ENCODE measurements around the gene EEFSEC.

Gene EEFSEC

DNA sequence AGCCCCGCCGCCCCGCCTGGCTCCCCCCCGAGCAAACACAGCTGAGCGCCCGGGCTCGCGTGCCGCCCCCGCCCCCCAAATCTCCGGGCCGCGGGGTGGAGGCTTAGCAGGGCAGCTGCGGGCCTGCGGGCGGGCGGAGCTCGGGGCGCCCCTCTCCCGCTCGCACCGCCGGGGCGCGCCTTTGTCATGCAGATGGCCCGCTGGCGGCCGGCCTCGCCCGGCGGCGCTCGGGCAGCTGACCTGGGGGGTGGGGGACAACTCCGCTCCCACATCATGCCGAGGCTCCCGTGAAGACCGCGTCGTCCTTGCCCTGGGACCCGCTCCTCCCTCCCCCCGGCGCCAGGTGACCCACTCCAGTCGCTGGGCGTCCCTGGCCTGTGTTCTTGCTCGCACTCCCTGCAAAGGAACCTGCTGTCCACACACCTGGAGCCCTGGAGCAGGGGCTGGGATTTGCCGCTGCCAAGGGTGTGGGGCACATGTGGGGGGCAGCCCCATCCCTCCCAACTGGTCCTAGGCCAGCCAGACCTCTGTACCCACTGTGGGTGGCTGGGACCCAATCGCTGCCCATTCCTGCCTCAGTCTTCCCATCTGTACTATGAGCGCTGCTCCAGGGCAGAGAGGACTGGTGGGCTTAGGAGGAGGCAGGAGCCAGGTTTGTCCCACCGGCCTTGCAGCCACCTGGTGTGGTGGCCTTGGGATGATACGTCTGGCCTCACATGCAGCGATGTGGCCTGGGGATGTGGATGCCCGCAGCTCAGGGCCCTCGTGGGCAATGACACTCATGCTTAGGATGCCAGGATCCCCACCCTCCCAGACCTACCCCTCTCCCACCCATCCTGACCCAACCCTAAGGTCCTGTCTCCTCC lies 279.9 kb downstream of the EEFSEC start:
- DNase-seq: no peak

DNA sequence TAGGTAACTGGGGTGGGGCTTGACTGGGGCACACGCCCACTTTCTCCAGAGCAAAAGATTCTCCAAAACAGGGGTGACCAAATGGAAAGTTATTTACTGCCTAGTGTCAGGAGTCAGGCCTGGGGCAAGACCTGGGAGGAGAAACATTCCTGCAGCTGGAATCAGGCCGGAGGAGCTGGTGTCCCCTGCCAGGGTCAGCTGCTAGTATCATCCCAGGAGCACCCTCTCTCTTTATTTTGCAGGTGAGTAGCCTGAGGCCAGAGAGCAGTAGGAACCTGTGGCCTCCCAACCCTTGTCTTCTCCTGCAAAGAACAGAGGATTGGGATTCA lies 280.5 kb downstream of the EEFSEC start:
- DNase-seq: no peak

DNA sequence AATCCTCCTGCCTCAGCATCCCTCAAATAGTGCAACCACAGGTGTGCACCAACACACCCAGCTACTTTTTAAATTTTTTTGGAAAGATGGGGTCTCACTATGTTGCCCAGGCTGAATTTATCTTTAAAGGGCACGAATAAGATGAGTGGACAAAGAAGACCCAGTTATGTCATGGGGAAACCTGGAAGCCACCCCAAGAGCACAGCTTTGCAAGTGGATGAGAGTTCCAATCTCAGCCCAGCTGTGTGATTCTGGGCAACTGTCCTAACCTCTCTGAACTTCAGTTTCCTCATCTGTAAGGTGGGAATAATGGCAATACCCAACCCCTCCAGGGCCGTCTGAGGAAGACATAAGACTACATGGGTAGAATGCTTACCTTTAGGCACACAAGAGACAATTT lies 281.2 kb downstream of the EEFSEC start:
- no peak for DNase-seq

DNA sequence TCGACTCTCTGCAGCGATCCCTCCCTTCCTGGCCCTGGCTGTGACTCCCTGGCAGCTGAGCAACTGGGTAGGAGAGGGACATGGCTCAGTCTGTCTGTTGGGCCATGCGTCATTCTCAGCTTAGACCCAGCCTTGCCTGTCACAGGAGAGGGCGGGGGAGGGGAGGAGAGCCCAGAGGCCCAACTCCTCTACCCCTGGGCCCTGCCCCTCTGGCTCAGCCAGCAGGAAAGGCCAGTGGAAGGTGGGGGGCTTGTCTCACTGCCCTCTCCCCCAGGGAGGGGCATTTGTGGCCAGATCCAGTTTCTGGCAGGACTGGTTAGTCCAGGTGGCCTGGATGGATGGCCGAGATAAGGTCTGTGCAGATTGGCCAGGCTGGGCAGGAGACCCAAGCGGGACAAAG lies 281.8 kb downstream of the EEFSEC start:
- DNase-seq: no peak

DNA sequence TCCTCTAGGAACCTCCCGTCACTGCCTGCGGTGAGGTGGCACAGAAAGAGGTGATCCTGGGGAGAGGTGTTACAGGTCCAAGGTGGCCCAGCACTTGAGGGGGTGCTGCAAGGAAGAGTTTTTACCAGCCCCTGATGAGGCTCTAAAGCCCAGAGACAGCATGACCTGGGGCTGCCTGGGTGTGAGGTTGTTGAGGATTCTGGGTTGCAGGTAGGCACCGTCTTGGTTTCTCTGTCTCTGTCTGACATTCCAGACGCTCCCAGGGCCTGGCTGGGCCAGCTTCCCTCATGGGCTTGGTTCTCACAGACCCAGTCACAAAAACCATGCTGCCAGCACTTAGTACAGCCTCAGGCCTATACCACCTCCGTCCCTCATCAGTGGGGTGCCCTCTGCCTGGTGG lies 282.3 kb downstream of the EEFSEC start:
- no peak for DNase-seq

DNA sequence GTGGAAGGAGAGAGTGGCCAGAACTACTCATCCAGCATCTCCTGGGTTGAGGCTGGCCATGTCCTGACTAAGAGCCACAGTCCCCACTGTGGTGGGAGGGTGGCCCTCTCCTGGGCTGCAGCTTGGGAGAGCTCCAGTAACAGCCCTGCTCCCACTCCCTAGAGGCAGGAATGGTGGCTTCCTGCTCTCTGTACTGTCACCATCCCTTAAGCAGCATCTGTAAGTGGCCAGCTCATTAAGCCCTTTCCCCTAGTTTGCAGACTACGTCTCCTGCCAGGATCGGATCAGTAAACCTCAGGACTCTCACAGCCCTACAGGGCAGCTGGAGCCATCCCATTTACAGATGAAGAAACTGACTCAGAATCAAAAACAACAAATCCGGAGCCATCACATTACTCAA lies 282.9 kb downstream of the EEFSEC start:
- DNase-seq: no peak

DNA sequence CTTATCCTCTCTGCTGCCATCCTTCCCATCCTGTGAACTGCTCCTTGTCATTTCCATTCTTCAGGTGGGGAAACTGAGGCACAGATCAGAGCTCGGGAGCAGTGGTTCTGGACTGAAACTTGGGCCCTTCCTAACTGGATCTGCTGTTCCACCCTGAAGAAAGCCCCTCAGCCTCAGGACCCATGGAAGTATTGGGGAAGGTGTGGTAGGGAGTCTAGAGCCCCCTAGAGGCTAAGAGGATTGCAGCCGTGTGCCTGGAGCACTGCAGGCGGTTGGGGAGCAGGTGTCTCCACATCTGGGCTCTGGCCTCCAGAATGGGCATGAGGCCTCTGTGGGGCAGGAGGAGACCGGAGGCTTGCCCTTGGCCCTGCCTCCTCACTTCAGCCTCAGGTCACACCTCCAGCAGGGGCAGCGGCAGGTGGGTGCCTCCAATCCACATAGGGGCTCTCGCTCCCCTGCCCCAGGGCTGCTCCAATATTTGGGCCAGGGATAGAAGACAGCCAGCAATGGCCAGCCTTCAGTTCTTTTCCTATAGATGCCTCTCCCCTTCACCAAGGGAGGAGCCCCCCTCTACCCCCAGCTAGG lies 285.3 kb downstream of the EEFSEC start:
- DNase-seq: peak in 1 of 2 donors; percentile 7

DNA sequence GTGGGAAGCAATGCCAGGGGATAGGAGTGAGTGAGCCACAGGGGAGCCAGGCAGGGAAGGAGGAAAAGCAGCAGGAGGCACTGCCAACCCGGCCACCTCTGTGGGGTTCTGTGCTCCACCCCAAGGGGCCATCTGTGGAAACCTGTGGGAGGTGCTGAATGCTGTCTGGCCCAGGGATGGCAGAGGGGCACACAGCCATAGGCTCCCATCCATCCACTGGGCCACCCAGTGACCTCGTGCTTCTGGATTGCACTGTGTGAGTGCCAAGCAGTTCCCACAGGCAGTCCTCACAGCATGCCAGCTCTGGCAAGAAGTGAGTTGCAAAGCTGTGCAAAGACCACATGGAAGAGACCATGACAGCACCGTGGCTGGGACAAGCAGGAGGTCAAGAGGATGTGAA lies 285.9 kb downstream of the EEFSEC start:
- no peak for DNase-seq

DNA sequence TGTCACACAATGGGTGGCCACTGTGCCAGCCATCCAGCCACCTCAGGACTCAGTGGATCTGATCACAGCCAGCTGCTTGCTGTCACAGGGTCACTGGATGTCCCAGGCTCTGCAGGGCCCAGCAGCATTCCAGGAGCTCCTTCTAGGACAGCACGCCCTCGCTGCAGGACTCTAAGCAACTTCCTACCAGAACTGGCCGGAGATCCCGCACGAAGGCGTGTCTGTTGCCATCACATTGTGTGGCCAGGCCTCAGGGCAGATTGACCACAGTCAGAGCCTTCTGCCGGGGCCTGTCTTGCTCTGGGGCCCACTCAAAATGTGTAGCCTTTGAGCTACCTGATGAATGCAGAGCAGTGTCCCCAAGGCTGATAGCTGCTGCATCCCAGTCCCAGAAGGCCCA lies 288.8 kb downstream of the EEFSEC start:
- DNase-seq: no peak

DNA sequence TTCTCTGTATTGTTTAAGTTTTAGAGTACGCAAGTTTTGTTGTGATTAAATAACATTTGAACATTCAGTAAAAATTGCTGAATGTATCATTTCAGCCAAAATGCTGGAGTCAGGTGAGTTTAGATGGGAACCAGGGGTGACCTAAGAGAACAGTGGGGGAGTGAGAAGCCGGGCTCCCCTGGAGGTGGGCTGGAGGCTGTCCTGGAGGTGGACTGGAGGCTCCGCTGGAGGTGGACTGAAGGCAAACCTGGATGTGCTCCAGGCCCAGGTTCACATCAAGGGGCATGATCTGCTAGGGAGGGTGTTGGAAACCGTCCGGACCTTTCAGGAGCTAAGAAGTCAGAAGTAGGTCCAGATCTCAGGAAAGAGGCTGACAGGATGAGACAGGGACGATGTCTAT lies 289.7 kb downstream of the EEFSEC start:
- DNase-seq: no peak

DNA sequence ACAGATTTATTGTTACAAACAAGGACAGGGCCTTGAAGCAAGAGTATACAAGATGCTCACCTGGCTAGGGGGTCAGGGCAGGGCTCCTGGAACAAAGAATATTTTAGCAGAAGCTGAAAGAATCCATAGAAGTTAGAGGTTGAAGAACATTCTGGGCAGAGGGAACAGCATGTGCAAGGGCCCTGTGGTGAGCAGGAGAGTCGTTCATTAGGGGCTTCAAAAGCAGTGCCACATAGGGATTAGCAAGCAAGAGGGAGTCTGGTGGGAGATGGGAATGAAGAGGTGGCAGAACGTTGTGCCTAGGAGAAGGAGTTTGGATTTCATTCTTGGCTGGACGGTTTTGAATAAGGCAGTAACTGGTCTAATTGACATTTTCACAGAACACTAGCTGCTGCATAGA lies 290.5 kb downstream of the EEFSEC start:
- no peak for DNase-seq

DNA sequence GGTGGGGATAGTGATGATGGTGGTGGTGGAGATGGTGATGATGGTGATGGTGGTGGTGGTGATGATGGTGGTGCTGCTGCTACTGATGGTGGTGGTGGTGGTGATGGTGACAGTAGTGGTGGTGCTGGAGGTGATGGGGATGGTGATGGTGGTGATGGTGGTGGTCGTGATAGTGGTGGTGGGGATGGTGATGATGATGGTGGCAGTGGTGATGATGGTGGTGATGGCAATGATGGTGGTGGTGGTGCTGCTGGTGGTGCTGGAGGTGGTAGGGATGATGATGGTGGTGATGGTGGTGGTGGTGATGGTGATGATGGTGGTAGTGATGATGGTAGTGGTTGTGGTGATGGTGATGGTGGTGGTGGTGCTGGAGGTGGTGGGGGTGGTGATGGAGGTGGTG lies 292.1 kb downstream of the EEFSEC start:
- DNase-seq: no peak

DNA sequence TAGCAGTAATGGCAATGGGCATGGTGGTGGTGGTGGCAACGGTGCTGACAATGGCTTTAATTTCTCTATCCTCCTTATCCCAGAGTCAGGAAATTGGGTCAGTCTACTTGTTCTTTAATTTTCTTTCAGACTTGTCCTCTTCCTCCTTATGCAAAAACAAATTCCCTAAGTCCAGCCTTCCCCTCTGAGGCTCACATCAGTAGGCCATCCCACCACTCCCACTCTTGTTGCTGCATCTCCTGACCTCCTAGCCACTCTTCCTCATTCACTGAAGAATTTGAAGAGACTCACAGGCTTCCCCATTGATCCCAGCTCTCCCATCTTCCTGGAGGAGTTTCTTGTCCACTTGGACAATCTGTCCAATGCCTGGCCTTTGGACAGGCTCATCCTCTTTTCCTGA lies 293.5 kb downstream of the EEFSEC start:
- peak; percentile 38 to 72 for DNase-seq

DNA sequence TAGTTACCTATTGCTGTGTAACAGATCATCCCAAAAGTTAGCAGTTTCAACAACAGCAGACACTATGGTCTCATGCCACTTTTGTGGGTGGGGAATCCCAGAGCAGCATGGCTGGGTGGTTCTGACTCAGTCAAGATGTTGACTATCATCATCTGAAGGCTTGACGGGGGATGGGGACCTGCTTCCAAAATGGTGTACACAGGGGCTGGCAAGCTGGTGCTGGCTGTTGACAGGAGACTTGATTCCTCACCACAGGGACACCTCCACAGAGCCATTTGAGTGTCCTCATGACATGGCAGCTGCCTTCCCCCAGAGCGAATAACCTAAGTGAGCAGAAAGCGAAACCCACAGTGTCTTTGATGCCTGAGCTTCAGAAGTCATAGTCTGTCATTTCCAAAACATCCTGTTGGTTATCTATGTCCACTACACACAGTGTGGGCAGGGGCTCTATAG lies 294.3 kb downstream of the EEFSEC start:
- DNase-seq: peak; percentile 41 to 76

DNA sequence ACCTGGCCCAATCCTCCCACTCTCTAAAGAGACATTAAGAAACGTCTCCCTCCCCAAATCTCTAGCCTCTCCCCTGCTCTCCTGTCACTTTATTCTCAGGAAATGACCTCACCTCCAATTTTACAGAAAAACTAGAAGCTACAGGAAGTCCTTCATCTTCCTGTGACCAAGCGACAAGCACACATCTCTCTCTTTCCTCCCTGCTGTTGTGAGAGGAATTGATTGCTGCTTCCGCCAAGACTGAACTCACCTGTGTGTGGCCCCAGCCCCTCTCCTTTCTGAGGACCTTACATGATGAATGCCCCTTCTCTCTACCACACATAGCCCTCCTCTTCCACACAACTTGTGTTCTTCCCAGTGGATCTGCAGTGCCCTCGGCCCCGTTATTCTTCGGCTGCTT lies 295.2 kb downstream of the EEFSEC start:
- DNase-seq: no peak

DNA sequence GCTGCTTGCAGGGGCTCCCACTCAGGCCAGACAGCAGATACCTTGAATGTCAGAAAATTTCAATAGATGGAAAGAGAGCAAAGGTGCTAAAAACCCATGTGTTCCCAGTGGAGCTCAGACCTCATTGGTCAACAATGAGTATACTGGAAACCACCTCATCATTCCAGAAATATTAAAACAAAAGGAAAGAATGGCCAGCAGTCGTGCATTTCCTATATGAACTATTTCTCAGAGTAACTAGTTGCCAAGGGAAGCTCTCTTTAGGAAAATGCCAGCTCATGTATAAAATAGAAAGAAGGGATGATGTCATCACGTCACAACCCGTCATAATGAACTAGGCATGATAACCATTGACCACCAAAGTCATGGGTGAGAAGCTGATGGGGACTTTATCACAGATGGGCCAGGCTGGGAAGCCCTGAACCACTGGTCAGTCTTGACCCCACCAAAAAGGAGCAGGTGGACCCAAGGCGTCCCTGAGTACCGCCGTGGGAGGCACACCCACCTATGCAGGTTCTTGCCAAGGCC lies 295.9 kb downstream of the EEFSEC start:
- peak in 1 of 2 donors; percentile 1 for DNase-seq

DNA sequence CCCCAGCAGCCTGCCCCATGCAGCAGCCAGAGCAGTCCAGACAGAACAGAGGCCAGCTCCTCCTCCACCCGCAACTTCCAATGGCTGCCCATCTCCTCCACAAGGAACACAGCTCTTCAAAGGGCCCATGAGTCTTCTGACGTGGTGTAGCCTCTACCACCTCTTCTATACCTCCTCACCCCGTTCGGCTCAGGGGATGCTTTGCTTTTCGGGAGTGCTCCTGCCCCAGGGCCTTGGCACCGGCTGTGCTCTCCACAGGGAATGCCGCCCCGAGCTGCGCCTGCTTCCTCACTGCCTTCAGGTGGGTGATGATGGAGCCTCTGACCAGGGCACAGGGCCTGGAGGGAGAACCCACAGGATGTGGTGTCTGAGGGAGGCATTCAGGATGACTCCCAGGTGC lies 298.8 kb downstream of the EEFSEC start:
- DNase-seq: no peak

DNA sequence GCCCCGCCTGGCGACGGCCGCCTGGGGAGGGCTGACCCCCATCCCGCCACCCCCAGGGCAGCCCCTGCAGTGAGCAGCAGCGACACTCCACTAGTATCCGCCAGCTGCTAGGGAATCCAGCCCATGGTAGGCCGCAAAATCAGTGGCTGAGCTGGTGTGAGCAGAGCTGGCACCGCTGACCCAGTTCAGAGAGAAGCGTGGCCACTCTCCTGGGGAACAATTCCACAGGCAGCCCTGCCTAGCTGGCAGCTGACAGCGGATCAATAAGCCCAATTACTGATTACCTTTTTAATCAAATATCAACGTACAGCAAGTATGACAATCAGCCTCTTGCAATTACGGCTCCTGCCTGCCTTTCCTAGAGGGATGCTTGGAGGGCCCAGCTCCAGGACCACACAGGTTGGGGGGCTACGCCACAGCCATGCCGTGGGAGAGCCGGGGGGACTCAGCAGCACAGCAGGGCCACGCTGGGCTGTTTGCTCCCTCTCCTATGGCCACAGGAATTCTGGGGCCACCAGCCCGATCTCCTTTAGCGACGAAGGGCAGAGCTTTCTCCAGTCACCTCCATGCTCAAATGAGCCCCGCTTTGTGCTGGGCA lies 299.5 kb downstream of the EEFSEC start:
- no peak for DNase-seq

DNA sequence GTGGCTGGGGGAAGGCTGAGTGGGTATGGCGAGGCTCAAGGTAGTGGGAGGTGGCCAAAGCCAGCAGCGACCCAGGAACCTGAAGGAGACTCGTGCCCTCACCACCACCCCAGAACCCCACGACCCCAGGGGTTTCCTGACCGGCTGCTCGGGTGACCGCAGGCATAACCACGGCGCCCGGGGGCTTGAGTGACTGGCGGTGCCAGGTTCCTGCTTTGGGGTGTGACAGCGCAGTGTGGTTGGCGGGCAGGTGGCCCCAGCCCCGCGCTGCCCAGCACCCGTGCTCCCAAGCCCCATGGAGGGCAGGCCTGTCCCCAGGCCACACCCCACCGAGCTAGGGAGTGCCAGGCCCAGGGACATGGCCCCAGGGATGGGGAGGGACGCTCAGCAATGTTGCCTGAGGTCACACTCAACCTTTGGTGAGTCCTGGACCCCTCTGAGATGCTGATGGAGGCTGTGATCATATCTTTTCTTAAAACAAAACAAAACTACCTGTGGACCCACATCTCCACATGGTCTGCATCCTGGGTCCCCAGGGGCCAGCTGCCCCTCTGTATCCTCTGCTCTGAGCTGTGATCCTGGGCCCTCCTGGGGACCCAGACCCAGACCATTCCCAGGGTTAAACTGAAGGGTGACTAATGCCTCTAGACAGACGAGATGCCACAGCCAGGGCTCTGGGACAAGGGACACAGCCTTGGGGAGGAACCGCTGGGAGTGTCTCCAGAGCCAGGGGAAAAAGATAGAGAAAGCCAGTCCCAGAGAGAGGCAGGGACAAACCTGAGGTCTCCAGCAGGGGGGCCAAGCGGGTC lies 300.4 kb downstream of the EEFSEC start:
- no peak for DNase-seq

DNA sequence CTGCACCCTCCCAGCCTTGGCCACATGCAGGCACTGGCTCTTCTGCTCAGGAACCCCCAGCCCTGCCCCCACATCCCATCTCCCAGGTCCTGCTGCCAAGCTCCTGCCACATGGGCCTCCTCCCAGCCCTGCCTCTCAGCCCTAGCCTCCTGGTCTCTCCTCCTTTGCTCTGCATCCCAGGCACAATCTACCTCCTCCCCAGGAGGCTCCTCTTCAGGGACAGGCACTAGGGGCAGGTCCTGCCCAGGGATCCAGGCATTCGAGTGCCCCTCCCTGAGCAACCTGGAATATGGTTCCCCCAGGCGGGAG lies 301.0 kb downstream of the EEFSEC start:
- no peak for DNase-seq

DNA sequence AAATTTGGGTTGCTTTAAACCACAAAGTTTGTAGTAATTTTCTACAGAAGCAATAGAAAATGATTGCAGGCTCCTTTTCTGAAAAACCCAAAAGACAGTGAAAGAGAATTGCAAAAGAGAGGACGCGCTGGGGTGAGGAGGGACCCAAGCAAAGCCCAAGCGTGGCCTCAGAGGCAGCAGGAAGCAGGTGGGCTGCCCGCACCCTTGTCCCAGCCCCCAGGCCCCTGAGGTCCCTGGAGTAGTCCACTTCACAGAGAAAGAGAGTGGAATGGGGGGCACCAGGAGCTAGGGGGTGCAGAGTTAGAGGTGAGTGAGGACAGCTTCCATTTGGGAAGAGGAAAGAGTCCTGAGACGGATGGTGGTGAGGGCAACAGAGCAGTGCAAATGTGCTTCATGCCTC lies 301.8 kb downstream of the EEFSEC start:
- DNase-seq: no peak

DNA sequence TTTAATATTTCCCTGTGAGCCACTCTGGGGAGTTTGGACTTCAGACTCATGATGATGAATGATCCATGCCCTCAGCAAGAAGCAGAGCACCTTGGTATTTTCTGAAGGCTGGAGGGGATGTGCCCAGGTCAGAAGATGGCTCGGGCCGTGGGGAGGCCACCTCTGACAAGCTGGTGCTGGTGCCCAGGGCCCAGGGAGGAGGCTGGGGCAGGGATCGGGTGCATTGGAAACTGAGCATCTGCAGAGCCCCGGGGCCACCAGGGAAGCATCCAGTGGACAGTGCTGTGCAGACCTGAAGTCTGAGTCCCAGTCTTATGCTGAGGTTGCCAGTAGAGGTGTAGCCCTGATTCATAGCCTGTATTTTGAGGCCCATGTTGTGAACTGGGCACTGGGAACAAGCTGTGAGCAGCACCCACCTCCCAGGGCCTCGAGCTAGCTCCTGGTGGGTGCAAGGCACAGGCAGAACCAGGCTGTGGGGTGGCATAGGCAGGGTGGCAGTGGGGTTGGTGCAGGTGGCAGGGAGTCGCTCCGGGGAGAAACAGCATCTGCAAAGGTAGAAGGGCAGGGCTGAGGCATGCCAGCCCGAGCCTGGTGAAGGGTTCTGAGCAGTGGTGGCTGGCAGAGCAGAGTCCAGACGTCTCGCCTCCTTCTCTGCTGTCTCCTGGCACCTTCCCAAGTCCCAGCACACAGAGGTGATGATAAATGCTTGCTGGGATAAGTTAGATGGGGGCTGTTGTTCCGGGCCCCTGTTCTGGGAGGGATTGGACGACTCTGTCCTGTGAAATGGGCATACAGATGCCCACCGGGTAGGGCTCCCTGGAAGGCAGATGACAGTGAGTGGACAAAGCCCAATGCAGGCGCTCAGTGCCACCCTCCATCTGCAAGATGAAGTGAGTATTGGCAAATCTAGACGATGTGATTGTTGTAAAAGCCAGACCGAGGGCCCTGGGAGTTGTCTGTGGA lies 302.8 kb downstream of the EEFSEC start:
- DNase-seq: no peak
